Caco-2 (cell line): Measurements from ENCODE around the gene ZPLD1. TPM values are rescaled to one million over a fixed set of nuclear protein-coding genes. Genes with fewer than 3 reads are reported as not detected.

Experiments used
- BruUV-seq: library from RNA; stranded (reverse); fragments of 400-500 nt; replicated peaks from 2 replicates; lab custom pipeline; 2021; lab: Mats Ljungman, UMichigan
- CTCF ChIA-PET: fragments of 300-600 bp; sonication (Branson Sonifier 250); formaldehyde crosslinking; loops from one replicate; lab custom pipeline; 2022; ENCODE audit warnings: antibody characterized with exemption; lab: Charles Lee
- POLR2A ChIA-PET: fragments of 300-600 bp; sonication (Branson Sonifier 250); formaldehyde crosslinking; loops from one replicate; lab custom pipeline; 2022; ENCODE audit warnings: antibody characterized with exemption; lab: Charles Lee
- DNase-seq, 2 experiments: peaks; one replicate each; pipeline versions ENCODE4 v3.0.0 to v3.0.0-alpha.2; 2020 to 2022
- H3K27me3 ChIP-seq: replicated peaks from 2 replicates; pipeline ENCODE4 v1.6.0; 2011; ENCODE audit warnings: low read length; ENCODE audit not compliant: control insufficient read depth, insufficient read depth
- H3K36me3 ChIP-seq: 2 replicates; pipeline ENCODE4 v1.5.1; 2011; ENCODE audit warnings: low read length; ENCODE audit not compliant: control insufficient read depth, insufficient read depth
- H3K4me1 ChIP-seq: fragments of 250-450 bp; sonication (Bioruptor Pico); 2 replicates; pipeline ENCODE4 v1.5.1; 2020; ENCODE audit warnings: mild to moderate bottlenecking
- H3K4me3 ChIP-seq: 2 replicates; pipeline ENCODE4 v1.5.1; 2011; ENCODE audit warnings: low read depth, mild to moderate bottlenecking, control low read depth, low read length
- H3K9me3 ChIP-seq: fragments of 250-450 bp; sonication (Bioruptor Pico); 2 replicates; pipeline ENCODE4 v1.5.1; 2020; ENCODE audit warnings: mild to moderate bottlenecking, moderate library complexity
- H3K27ac Mint-ChIP-seq: one replicate; pipeline ENCODE4 v1.8.0; 2022; ENCODE audit warnings: mixed read lengths; ENCODE audit not compliant: unreplicated experiment
- H3K27me3 Mint-ChIP-seq: one replicate; pipeline ENCODE4 v1.8.0; 2022; ENCODE audit warnings: mixed read lengths; ENCODE audit not compliant: insufficient read depth, unreplicated experiment
- H3K36me3 Mint-ChIP-seq: one replicate; pipeline ENCODE4 v1.8.0; 2022; ENCODE audit warnings: mild to moderate bottlenecking, mixed read lengths; ENCODE audit not compliant: insufficient read depth, unreplicated experiment
- H3K4me1 Mint-ChIP-seq: one replicate; pipeline ENCODE4 v1.8.0; 2022; ENCODE audit warnings: low read depth, mixed read lengths; ENCODE audit not compliant: unreplicated experiment
- H3K4me3 Mint-ChIP-seq: one replicate; pipeline ENCODE4 v1.8.0; 2022; ENCODE audit warnings: mild to moderate bottlenecking, moderate library complexity, mixed read lengths; ENCODE audit not compliant: unreplicated experiment
- H3K9me3 Mint-ChIP-seq: one replicate; pipeline ENCODE4 v1.8.0; 2022; ENCODE audit warnings: mixed read lengths; ENCODE audit not compliant: unreplicated experiment
- intact Hi-C: fragments of 100-400 bp; cut with micrococcal nuclease; formaldehyde crosslinking; loops from one replicate; pipeline ENCODE4 v1.10.0; 2022; ENCODE audit not compliant: unreplicated experiment
- total RNA-seq: library from RNA; stranded (reverse); gene quantifications from 2 replicates; pipeline ENCODE4 v1.2.3, GENCODE V29; 2022
- TF ChIP-seq, protein P1 (sequence below), 2 experiments: fragments of 200-600 bp in 1 of 2; IDR thresholded peaks; 1 replicate in 1 of 2; 2 replicates in 1 of 2; pipeline versions ENCODE4 v1.5.1 to v1.8.0; 2011 to 2022; ENCODE audit warnings: antibody characterized with exemption in 1 of 2, control low read depth in 1 of 2, inconsistent platforms in 1 of 2, low read depth in 1 of 2, low read length in 1 of 2, mild to moderate bottlenecking in 1 of 2, moderate library complexity in 1 of 2; ENCODE audit not compliant: insufficient read depth in 1 of 2, severe bottlenecking in 1 of 2, unreplicated experiment in 1 of 2

The ZPLD1 gene
- total RNA-seq, 1 experiment from 2014 or later: not detected

GRCh38 chr3:102457644-102458043 is 22.8 kb downstream of the ZPLD1 start:
- no TSS peak for BruUV-seq
- no peak for DNase-seq
- no peaks in the 10 kb centered on the region for H3K4me1 ChIP-seq
- intact Hi-C loops: no loop called here
- H3K4me3 ChIP-seq: no peak overlapping the region
- no peaks in the 10 kb centered on the region for H3K9me3 Mint-ChIP-seq
- ChIA-PET CTCF (no interaction called here), POLR2A (no interaction called here)
- TF ChIP-seq, protein P1, sequence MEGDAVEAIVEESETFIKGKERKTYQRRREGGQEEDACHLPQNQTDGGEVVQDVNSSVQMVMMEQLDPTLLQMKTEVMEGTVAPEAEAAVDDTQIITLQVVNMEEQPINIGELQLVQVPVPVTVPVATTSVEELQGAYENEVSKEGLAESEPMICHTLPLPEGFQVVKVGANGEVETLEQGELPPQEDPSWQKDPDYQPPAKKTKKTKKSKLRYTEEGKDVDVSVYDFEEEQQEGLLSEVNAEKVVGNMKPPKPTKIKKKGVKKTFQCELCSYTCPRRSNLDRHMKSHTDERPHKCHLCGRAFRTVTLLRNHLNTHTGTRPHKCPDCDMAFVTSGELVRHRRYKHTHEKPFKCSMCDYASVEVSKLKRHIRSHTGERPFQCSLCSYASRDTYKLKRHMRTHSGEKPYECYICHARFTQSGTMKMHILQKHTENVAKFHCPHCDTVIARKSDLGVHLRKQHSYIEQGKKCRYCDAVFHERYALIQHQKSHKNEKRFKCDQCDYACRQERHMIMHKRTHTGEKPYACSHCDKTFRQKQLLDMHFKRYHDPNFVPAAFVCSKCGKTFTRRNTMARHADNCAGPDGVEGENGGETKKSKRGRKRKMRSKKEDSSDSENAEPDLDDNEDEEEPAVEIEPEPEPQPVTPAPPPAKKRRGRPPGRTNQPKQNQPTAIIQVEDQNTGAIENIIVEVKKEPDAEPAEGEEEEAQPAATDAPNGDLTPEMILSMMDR (IDR thresholded peaks at IDR 0.05; ENCODE audit: insufficient read depth in 1 of 2, low read depth in 1 of 2, low read length in 1 of 2, severe bottlenecking in 1 of 2, unreplicated experiment in 1 of 2): no peak
- no peak overlapping the region for H3K4me3 Mint-ChIP-seq
- no peaks in the 10 kb centered on the region for H3K9me3 ChIP-seq
- H3K36me3 Mint-ChIP-seq: no peaks in the 10 kb centered on the region
- H3K27ac Mint-ChIP-seq: no peak overlapping the region
- H3K36me3 ChIP-seq: no peaks in the 10 kb centered on the region
- H3K27me3 ChIP-seq: no peaks in the 10 kb centered on the region
- no peaks in the 10 kb centered on the region for H3K27me3 Mint-ChIP-seq
- H3K4me1 Mint-ChIP-seq: no peaks in the 10 kb centered on the region

GRCh38 chr3:102460579-102460978 is 25.8 kb downstream of the ZPLD1 start:
- no peak for DNase-seq
- no peaks in the 10 kb centered on the region for H3K9me3 Mint-ChIP-seq
- BruUV-seq: no TSS peak
- H3K27me3 Mint-ChIP-seq: no peaks in the 10 kb centered on the region
- H3K4me1 Mint-ChIP-seq: no peaks in the 10 kb centered on the region
- TF ChIP-seq, protein P1 (IDR thresholded peaks at IDR 0.05; ENCODE audit: insufficient read depth in 1 of 2, low read depth in 1 of 2, low read length in 1 of 2, severe bottlenecking in 1 of 2, unreplicated experiment in 1 of 2): no peak
- H3K27ac Mint-ChIP-seq: no peak overlapping the region
- H3K4me1 ChIP-seq: no peaks in the 10 kb centered on the region
- H3K4me3 Mint-ChIP-seq: no peak overlapping the region
- ChIA-PET POLR2A (no interaction called here), CTCF (no interaction called here)
- H3K27me3 ChIP-seq: no peaks in the 10 kb centered on the region
- H3K9me3 ChIP-seq: no peaks in the 10 kb centered on the region
- H3K36me3 ChIP-seq: no peaks in the 10 kb centered on the region
- no peak overlapping the region for H3K4me3 ChIP-seq
- no peaks in the 10 kb centered on the region for H3K36me3 Mint-ChIP-seq
- intact Hi-C loops: loop anchor here (10.0 kb wide), 1 partner anchor 226 kb away; no protein-coding TSS in a partner anchor

GRCh38 chr3:102464261-102464660 is 29.4 kb downstream of the ZPLD1 start:
- ChIA-PET CTCF (no interaction called here), POLR2A (no interaction called here)
- BruUV-seq: no TSS peak
- H3K9me3 ChIP-seq: no peaks in the 10 kb centered on the region
- TF ChIP-seq, protein P1 (IDR thresholded peaks at IDR 0.05; ENCODE audit: insufficient read depth in 1 of 2, low read depth in 1 of 2, low read length in 1 of 2, severe bottlenecking in 1 of 2, unreplicated experiment in 1 of 2): no peak
- H3K4me3 Mint-ChIP-seq: no peak overlapping the region
- H3K27ac Mint-ChIP-seq: no peak overlapping the region
- no peaks in the 10 kb centered on the region for H3K27me3 ChIP-seq
- H3K4me1 ChIP-seq: no peaks in the 10 kb centered on the region
- H3K36me3 ChIP-seq: no peaks in the 10 kb centered on the region
- H3K9me3 Mint-ChIP-seq: no peaks in the 10 kb centered on the region
- DNase-seq: no peak
- H3K4me1 Mint-ChIP-seq: no peaks in the 10 kb centered on the region
- intact Hi-C loops: loop anchor here (10.0 kb wide), 1 partner anchor 229 kb away; no protein-coding TSS in a partner anchor
- H3K4me3 ChIP-seq: no peak overlapping the region
- peaks cover 3% of the 10 kb centered on the region for H3K27me3 Mint-ChIP-seq
- no peaks in the 10 kb centered on the region for H3K36me3 Mint-ChIP-seq
